Esophagus muscularis mucosa (tissue), 4 donors: Measurements from ENCODE around the gene FEV. TPM values are rescaled to one million over a fixed set of nuclear protein-coding genes. Genes with fewer than 3 reads are reported as not detected.
"Not testable (repeated sequence)": the region's sequence is repeated elsewhere in the genome, so short reads cannot be mapped to it uniquely, and the experiment has no call there.

ENCODE experiments used
- DNase-seq: peaks from one replicate; pipeline ENCODE4 v3.0.0-alpha.2; 2017; ENCODE audit errors: extremely low spot score
- H3K27ac ChIP-seq, 4 donors: fragments of 200-600 bp; sonication (generic); replicated peaks in 1 of 4; 1 replicate in 3 of 4; 2 replicates in 1 of 4; pipeline ENCODE4 v1.5.1; 2016 to 2019; ENCODE audit warnings: mild to moderate bottlenecking in 1 of 4
- H3K27me3 ChIP-seq, 4 donors: fragments of 200-600 bp; sonication (generic); one replicate each; pipeline versions ENCODE4 v1.5.1 to v1.6.0; 2016 to 2019
- H3K36me3 ChIP-seq, 4 donors: fragments of 200-600 bp; sonication (generic); one replicate each; pipeline ENCODE4 v1.5.1; 2016 to 2019
- H3K4me1 ChIP-seq, 4 donors: fragments of 200-600 bp; sonication (generic); one replicate each; pipeline ENCODE4 v1.5.1; 2016 to 2019
- H3K4me3 ChIP-seq, 4 donors: fragments of 200-600 bp; sonication (generic); 1 replicate in 2 of 4; 2 replicates in 2 of 4; pipeline ENCODE4 v1.5.1; 2016 to 2019; ENCODE audit warnings: mild to moderate bottlenecking in 4 of 4, moderate library complexity in 1 of 4
- H3K9me3 ChIP-seq, 4 donors: fragments of 200-600 bp; sonication (generic); 1 replicate in 3 of 4; 2 replicates in 1 of 4; pipeline ENCODE4 v1.5.1; 2016 to 2019
- EP300 ChIP-seq: sonication (generic); formaldehyde crosslinking; IDR thresholded peaks from one replicate; pipeline ENCODE4 v1.6.1; 2017; ENCODE audit warnings: antibody characterized with exemption
- POLR2A ChIP-seq: fragments of 450-650 bp; IDR thresholded peaks from one replicate; pipeline ENCODE4 v1.6.1; 2017; ENCODE audit warnings: antibody characterized with exemption, moderate library complexity, mild to moderate bottlenecking, low read depth
- POLR2AphosphoS5 ChIP-seq, 2 donors: sonication (generic); formaldehyde crosslinking; IDR thresholded peaks; one replicate each; pipeline ENCODE4 v1.6.1; 2017; ENCODE audit warnings: antibody characterized with exemption in 2 of 2
- WGBS: methylation state at CpG from one replicate; pipeline ENCODE4 v1.1.5; 2018; 5-methylcytosine and 5-hydroxymethylcytosine counted together
- intact Hi-C: fragments of 100-400 bp; cut with DNase I; formaldehyde crosslinking; loops from one replicate; pipeline ENCODE4 v1.15.1; 2023
- small RNA-seq, 3 donors: library from RNA; depleted of rRNA; stranded (forward); fragments of <200 nt; gene quantifications; one replicate each; pipeline ENCODE3, GENCODE V24; 2016
- total RNA-seq, 4 donors: library from RNA; depleted of rRNA; stranded (reverse); fragments of >200 nt; gene quantifications; one replicate each; pipeline versions ENCODE4 v1.1.0 to v1.2.1, GENCODE V29; 2016
- TF ChIP-seq, protein P1 (sequence below), 3 experiments: fragments of 200-600 bp in 2 of 3; fragments of 450-650 bp in 1 of 3; sonication (generic) in 2 of 3; IDR thresholded peaks; one replicate each; pipeline ENCODE4 v1.5.1; 2017 to 2019; ENCODE audit warnings: antibody characterized with exemption in 3 of 3, mild to moderate bottlenecking in 2 of 3, moderate library complexity in 1 of 3

Gene FEV
- total RNA-seq, 4 donors from 2014 or later, result not detected

DNA sequence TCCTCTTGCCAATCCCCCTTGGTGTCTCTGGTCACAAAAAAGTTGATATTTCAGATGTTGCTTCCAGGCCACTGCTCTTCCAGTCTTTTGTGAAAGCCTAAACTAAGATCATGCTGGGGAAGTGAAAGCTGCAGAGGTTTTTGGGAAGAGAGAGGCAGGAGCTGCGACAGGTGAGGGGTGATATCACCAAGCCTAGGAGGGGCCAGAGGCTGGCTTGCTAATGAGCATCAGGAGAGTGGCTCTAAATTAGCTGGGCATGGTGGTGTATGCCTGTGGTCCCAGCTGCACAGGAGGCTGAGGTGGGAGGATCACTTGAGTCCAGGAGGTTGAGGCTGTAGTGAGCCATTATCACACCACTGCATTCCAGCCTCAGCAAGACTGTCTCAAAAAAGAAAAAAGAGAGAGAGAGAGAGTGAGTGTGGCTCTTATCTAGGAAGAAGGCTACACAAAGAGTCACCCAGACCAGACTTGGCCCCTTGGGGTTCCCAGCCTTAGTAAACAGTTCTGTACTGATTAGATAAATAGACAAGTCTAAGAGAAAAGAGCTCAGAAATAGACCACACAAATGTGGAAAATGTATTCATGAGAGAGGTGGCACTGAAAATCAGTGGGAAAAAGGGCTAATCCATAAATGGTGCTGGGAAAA, 40.1 kb downstream of the FEV start:
- H3K27me3 ChIP-seq, result peaks cover 0 to 60% (median 3%) of the 10 kb centered on the region in 4 donors
- H3K4me1 ChIP-seq, result no peaks in the 10 kb centered on the region
- H3K4me3 ChIP-seq, result no peak overlapping the region
- H3K9me3 ChIP-seq, result no peaks in the 10 kb centered on the region
- no peaks in the 10 kb centered on the region for H3K36me3 ChIP-seq
- intact Hi-C loops, result no loop called here
- no peak for DNase-seq
- 100% methylated on average over 1 of the region's 1 CpG for WGBS
- H3K27ac ChIP-seq, result no peak overlapping the region
- TF ChIP-seq POLR2AphosphoS5 (IDR thresholded peaks at IDR 0.05) (no peak), EP300 (no peak), POLR2A (no peak)
- TF ChIP-seq, protein P1, sequence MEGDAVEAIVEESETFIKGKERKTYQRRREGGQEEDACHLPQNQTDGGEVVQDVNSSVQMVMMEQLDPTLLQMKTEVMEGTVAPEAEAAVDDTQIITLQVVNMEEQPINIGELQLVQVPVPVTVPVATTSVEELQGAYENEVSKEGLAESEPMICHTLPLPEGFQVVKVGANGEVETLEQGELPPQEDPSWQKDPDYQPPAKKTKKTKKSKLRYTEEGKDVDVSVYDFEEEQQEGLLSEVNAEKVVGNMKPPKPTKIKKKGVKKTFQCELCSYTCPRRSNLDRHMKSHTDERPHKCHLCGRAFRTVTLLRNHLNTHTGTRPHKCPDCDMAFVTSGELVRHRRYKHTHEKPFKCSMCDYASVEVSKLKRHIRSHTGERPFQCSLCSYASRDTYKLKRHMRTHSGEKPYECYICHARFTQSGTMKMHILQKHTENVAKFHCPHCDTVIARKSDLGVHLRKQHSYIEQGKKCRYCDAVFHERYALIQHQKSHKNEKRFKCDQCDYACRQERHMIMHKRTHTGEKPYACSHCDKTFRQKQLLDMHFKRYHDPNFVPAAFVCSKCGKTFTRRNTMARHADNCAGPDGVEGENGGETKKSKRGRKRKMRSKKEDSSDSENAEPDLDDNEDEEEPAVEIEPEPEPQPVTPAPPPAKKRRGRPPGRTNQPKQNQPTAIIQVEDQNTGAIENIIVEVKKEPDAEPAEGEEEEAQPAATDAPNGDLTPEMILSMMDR (IDR thresholded peaks at IDR 0.05), result no peak

DNA sequence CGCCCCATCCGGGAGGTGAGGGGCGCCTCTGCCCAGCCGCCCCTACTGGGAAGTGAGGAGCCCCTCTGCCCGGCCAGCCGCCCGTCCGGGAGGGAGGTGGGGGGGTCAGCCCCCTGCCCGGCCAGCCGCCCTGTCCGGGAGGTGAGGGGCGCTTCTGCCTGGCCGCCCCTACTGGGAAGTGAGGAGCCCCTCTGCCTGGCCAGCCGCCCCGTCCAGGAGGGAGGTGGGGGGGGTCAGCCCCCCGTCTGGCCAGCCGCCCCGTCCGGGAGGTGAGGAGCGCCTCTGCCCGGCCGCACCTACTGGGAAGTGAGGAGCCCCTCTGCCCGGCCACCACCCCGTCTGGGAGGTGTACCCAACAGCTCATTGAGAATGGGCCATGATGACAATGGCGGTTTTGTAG, 53.2 kb downstream of the FEV start:
- intact Hi-C loops, H3K4me3 ChIP-seq, H3K27ac ChIP-seq, H3K9me3 ChIP-seq, H3K4me1 ChIP-seq, H3K36me3 ChIP-seq, DNase-seq: not testable (repeated sequence)
- H3K27me3 ChIP-seq, result peaks cover 0 to 45% (median 0%) of the 10 kb centered on the region in 4 donors
- WGBS, result 87% methylated on average over 3 of the region's 25 CpGs

Small RNA genes lying within 50 kb of the gene (small RNA-seq; reads per million reads assigned to genes)
- 17.3 to 50.1 (median 28.7) reads per million in 3 donors for gene MIR375

Other genes starting within 250 kb of the FEV start
- 10 to 100 TPM; 20.7 to 26.3 (median 23.6) TPM for gene CYP27A1, start 203.0 kb downstream of the FEV start, total RNA-seq
- not detected for gene PRKAG3, start 153.4 kb downstream of the FEV start, total RNA-seq
- 10 to 100 TPM in 2 of 4 donors, 1 to 10 TPM in 2; 2.9 to 14.3 (median 8.0) TPM for gene WNT6, start 125.4 kb downstream of the FEV start, total RNA-seq
- gene WNT10A, start 104.3 kb downstream of the FEV start, total RNA-seq, result under 1 TPM in 1 of 4 donors, not detected in 3; 0.17 TPM
- gene CDK5R2, start 25.5 kb downstream of the FEV start, total RNA-seq, result under 1 TPM in 3 of 4 donors, not detected in 1; under 0.01 to 0.52 (median 0.33) TPM
- gene CRYBA2, start 8.2 kb upstream of the FEV start, total RNA-seq, result not detected
- gene CFAP65, start 56.3 kb upstream of the FEV start, total RNA-seq, result not detected
- gene IHH, start 75.7 kb upstream of the FEV start, total RNA-seq, result not detected
- gene NHEJ1, start 175.6 kb upstream of the FEV start, total RNA-seq, result 10 to 100 TPM; 15.1 to 24.4 (median 17.8) TPM
- gene SLC23A3, start 184.8 kb upstream of the FEV start, total RNA-seq, result under 1 TPM; 0.23 to 0.58 (median 0.37) TPM
- 10 to 100 TPM; 41.9 to 98.0 (median 61.9) TPM for gene CNPPD1, start 191.7 kb upstream of the FEV start, total RNA-seq
- 10 to 100 TPM; 44.0 to 69.3 (median 56.3) TPM for gene RETREG2, start 193.1 kb upstream of the FEV start, total RNA-seq
- 10 to 100 TPM; 27.0 to 50.1 (median 36.9) TPM for gene ZFAND2B, start 221.6 kb upstream of the FEV start, total RNA-seq
- gene ABCB6, start 233.8 kb upstream of the FEV start, total RNA-seq, result 10 to 100 TPM; 17.4 to 27.3 (median 19.6) TPM
- 10 to 100 TPM; 41.5 to 75.3 (median 56.2) TPM for gene ATG9A, start 244.5 kb upstream of the FEV start, total RNA-seq
- 10 to 100 TPM; 20.4 to 34.1 (median 27.6) TPM for gene ANKZF1, start 244.6 kb upstream of the FEV start, total RNA-seq